Measurements from ENCODE around the gene RABL3.

DNA sequence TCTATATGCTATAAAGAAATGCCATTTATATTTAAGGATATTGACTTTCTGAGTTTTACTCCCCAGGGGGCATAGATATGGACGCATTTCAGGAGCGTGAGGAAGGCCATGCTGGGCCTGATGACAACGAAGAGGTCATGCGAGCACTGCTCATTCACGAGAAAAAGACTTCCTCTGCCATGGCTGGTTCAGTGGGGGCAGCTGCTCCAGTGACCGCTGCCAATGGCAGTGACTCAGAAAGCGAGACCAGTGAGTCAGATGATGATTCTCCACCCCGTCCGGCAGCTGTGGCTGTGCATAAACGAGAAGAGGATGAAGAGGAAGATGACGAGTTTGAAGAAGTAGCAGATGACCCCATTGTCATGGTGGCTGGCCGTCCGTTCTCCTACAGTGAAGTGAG, 38.7 kb upstream of the RABL3 start:
- TF ChIP-seq POLR2AphosphoS5 (IDR thresholded peaks at IDR 0.05) (no peak), CTCF (IDR thresholded peaks at IDR 0.05) (no peak), POLR2A (IDR thresholded peaks at IDR 0.05) (no peak), EP300 (IDR thresholded peaks at IDR 0.05) (no peak)

Data from sigmoid colon (tissue), 4 donors.